ENCODE measurements around the gene CDK2AP2.

The CDK2AP2 gene

DNA sequence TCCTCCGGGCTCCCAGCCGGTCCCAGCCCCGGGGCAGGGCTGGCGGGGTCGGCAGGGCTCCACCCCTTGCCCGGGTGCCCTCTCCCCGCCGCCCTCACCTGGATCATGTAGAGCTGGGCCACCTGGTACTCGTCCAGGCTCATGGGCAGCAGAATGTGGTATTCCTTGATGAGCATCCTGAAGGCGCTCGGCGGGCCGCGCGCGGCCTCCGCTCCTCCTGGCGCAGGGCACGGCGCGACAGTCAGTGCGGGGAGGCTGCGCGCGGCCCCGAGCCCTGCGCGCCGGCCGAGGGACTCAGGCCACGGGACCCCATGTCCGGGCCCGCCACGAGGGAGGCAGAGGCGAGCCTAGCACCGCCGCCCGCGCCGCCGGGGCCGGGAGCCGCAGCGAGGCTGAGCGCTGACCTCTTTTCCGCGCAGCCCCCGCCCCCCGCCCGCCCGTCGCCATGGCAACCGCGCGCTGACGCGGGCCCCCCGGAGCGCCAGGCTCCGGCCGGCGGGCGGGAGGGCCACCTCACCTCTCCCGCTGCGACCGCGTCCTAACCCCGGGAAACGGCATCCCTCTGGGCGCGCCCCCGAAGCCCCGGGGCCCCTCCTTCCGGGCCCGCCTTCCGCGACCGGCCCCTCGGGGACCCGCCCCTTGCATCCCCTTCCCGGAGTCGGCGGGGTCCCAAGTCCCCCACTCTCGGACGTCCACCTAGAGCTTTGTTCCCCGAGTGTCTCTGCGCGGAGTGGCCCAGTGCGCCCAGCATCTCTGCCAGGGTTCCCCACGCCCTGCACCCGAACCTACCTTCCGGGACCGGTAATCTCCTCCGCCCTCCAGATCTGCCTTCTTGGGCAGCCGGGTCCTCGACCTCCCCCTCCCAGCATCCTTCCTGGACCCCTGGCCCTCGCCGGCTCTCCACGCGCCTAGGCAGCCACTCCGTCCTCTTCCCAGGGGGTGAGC, 3.7 kb downstream of the CDK2AP2 start:
- DNase-seq, result peak in 6 of 58 donors; percentile 15 to 42 (median 24)

DNA sequence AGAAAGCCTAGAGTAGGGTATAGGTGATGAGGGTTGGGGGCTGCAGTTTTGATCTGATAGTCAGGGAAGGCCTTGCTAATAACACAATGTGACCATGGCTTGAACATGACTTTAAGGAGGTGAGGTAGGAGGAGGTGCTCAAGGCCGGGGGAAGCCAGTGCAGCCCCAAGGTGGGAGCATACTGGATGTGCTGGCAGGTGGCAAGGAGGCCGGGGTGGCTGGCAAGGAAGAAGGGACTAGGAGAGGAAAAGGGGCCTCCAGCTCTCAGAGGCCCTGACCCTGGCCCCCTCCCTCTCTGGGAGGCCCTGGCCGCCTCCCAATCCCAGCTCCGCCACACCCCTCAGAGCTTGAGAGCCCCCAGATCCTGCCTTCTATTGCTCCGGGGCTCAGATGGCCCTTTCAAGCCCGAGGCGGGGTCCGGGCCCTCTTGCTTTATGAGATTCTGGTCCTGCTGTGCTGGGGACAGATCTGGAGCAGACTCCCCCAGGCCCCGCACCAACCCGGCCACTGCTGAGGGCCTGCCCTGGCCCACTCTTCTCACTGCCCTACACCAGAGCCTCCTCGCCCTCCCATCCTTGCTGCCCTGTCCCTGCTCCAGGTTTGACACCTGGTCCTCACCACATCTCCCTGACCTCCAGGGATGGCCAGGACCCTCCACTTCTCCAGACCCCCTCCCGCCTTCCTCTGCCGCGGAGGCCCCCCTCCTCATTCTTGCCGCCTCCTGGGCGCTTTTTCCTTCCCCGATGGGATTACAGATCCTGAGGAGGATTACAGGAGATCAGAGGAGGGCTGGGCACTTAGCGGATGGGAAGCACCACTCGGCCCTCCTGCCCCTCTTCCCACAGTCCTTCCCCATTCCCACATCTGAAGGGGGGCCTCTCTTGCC, 4.6 kb downstream of the CDK2AP2 start:
- no peak for DNase-seq

DNA sequence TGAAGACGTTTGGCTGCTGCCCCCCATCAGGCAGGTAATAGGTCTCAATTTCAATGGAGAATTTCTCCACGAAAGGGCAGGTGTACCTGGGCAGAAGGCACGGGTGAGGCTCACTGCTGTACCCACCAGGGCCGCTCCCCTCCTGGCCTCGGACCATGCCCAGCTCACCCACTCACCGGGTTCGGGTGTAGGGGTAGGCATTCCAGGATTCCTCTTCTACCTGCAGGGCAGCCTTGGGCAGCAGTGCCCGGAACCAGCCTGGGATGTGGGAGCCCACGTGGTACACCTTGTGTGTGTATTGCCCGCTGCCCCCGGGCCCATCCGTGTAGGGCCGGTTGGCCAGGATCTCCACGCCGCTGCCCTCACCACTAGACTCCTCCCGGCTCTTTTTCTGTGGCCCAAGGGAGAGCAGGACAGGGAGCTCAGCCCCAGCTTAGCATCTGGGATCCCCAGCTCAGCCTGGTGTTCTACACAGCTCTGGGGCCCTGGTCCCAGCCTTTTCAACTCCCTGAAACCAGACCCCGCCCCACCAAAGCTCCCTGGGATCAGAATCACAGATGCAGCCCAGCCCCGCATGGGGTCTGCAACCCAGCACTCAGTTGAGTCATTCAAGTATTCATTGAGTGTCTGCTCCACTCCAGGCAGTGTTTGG, 5.5 kb downstream of the CDK2AP2 start:
- DNase-seq, result no peak

DNA sequence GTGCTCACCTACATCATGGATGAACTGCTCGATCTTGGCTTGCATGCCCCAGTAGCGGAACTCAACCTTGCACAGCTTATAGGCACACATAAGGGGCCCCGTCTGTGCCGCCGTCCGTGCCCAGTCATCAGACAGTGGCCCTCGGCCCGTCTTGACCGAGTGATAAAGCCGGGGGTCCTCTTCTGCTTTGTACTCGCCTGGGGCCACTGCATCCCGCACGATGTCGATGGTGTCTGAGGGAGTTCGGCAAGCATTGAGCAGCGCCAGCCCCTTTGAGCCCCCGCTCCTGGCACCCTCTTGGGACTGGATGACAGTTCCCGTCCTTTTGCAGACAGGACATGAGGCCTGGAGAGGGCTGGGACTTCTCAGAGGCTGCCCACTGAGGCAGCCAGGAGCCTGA, 6.1 kb downstream of the CDK2AP2 start:
- DNase-seq, result no peak

DNA sequence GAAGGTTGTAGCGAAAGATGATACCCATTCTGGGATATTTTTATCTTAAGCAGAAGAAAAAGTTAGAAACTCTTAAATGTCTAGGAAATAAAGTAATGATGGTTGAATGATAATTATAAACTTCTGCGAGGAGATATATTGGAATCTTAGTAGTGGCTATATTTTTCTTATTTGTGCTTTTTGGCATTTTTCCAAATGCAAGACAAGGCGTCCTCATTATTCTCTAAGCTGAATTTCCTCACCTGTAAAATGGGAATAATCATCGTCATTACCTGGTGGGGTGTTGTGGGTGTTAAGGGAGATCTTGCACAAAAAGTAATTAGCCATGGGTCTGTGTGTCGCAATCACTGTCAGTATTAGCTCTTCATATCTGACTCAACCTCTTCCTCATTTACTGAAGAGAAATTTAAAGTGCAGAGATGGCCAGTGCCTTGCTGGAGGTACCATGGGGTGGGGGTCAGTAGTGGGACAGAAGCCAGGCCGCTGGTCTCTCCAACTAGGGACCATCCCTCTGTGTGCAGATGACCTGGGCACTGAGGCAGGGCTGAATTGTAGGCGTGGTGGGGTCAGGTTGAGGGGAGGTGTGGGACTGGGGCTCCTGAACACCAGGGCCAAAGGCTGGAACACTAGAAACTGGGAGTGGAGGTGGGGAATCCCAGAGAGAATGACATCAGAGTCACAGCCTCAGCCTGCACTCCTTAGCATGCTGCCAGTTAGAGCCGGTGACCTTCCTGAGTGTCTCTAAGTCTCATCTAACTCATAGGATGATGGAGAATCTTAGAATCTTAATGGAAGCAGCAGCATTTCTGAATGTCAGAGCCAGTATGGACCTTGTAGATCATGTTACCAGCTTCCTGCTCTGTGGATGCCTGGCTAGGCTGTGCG, 6.9 kb downstream of the CDK2AP2 start:
- DNase-seq, result no peak

DNA sequence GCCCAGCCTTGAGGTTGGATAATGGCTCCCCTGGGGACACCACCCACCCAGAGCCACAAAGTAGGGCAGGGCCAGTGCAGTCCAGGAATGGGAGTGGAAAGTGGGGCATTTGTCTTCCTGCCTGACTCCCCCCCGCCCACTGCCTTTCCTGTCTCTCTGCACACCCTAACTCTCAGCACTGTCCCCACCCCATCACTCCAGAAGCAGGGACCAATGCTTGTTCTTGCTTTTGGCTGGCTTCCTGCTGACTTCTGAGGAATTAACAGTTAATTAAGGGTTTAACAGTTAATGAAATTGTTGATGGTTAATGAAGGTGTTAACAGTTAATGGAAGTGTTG, 7.5 kb downstream of the CDK2AP2 start:
- no peak for DNase-seq

DNA sequence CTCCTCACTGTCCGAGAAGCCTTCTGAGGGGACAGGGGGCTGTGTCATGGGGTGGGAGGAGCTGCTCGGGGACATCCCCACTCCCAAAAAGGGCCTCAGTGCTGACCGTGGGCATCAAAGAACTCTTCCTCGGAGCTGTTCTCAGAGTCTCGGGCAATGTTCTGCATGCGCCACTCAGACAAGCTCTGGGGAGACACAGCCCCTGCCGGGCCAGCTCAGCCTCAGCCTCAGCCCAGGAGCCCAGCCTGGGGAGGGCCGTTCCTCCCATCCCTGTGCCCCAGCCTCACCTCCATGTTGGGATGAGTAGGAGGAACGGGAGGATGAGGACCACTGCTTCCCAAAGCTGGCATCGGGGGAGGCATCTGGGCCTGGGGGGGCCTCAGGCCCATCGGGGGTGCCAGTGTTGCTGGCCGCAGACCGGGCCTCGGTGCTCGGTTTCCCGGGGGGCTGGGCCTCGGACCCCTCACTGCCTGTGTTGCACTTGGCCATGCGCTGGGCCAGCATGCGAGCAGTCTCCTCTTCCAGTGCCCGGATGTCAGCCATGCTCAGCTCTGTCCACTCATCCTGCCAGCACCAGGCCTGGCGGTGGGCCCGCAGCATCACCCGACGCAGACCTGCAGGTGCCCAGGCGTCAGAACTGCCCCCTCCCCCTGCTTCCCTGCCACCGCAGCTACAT, 8.0 kb downstream of the CDK2AP2 start:
- DNase-seq, result no peak

DNA sequence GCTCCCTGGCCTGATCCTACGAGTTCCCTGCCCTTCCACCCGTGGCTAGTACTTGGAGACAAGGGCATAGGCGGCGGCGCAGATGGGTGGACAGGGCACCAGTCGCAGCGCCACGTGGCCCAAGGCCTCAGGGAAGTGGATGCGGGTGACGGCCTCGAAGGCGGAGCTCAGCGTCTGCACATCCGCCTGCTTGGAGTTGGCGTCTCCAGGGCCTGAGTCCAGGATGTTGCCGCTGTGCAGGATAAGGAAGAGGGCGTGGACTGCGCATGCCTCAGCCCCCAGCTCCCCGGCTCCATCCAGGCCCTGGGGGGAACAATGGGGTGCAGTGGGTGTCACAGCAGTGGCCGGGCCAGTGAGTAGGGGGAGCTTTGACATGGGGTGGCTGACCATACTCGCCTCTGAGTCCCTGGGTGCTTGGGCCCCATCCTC, 9.4 kb downstream of the CDK2AP2 start:
- no peak for DNase-seq

DNA sequence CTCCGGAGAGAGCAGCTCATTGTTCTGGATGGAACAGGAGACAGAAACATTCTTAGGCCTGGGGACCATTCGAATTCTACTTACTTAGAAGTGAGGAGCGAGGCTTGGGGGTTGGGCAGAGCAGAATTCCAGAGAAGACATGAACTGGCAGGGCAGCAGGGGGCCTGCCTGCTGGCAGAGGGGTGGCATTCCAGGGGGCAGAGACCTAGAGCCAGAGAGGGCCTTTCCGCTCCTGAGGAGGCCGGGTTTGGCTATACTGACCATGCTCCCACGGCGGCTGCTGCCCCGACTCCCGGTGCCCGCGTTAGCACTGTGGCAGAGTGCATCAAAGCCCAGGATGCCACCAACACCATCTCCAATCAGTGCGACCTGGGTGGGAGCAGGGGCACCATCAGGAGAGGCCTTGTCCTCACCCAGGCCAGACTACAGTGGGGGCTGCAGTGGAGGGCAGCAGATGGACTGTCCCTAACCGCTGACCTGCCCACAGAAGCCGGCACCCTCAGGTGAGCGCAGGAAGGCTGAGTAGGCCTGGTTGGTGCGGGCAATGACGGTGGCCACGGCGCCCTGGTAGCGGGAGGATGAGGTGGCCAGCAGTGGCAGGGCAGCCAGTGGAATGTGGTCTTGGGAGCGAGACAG, 10.2 kb downstream of the CDK2AP2 start:
- DNase-seq, result no peak

DNA sequence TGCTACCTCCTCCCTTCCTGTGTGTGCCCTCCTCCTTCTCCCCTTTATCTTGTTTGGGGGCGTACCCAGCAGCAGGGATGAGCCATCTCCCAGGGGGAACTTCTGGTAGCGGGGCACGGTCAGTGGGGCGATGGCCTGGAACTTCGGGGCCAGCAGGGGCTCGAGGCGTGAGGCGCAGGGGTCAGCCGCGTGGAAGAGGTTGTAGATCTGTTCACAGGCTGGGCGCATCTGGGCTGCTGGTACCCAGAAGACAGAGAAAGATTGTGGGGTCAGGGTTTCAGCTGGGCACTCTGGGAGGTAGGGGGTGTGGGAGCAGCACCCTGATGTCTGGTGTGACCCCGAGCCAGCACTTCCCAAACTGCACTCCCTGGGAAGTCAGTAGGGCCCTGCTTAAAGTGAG, 11.8 kb downstream of the CDK2AP2 start:
- DNase-seq, result no peak

DNA sequence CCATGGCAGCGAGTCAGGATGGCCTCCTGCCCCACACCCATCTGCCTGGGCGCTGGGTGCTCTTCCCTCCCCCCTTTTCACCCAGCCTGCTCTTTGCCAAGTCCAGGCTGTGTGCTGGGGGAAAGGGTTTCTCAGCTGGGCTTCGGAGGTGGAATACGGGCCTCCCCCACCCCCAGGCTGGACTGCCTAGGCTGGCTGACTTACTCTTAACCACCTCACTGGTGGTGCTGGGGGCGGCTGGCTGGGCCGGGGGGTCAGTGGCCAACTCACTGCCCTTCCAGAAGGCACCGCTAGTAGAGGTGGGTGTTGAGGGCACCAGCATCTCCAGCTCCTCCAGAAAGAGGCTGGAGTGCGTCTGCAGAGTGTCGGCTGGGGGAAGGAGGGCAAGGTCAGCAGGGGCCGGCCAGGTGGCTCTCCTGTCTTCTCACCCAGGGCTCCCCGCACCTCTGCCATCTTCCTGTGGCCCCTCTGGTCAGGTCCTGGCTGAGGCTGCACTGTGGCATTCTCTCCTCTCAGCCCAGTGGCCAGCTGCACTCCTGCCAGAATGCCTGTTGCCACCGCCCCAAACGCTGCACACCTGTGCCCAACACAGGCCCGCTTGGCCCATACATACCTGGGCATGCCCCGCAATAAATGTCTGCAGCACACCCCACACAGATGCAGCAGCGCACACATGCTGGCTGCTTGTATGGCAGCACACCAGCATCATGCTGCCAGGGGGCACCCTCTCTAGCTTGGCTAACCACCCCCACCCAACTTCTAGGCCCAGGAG, 12.5 kb downstream of the CDK2AP2 start:
- DNase-seq, result no peak

DNA sequence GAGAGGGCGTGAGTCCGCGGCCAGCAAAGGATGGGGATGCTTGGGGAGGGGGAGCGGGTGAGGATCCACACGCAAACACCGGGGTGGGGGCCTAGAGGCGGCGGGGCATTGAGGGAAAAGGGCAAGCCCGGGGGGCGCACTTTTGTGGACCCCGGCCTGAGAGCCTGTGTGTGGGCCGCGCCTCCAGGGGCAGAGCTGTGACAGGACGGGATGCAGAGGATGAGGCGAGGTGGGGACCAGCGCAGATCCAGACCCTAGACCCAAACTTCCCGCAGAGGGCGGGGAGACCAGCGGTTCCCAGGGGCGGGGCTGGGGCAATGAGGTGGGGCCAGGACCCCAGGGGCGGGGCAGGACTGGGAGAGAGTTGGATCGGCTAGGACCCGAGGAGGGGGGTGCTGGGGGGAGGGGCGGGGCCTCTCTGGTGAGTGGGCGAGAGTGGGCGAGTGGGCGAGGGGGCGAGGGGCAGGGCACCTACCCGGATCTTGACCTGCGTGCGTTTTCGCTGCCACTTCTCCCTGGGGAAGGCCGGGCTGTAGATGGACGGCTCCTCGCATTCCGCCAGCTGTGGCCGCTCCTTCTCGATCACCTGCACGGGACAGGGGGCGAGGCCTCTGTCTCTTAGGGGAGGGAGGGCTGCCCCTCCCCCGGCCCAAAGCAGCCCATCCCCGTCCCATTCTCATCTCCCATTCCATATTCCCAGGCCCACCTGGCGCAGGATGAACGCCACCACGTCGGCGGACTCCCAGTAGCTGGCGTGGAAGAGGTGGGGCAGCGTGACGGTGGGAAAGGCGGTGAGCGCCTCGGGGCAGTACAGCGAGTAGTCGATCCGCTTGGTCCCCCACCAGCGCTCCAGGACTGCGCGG, 13.4 kb downstream of the CDK2AP2 start:
- no peak for DNase-seq

DNA sequence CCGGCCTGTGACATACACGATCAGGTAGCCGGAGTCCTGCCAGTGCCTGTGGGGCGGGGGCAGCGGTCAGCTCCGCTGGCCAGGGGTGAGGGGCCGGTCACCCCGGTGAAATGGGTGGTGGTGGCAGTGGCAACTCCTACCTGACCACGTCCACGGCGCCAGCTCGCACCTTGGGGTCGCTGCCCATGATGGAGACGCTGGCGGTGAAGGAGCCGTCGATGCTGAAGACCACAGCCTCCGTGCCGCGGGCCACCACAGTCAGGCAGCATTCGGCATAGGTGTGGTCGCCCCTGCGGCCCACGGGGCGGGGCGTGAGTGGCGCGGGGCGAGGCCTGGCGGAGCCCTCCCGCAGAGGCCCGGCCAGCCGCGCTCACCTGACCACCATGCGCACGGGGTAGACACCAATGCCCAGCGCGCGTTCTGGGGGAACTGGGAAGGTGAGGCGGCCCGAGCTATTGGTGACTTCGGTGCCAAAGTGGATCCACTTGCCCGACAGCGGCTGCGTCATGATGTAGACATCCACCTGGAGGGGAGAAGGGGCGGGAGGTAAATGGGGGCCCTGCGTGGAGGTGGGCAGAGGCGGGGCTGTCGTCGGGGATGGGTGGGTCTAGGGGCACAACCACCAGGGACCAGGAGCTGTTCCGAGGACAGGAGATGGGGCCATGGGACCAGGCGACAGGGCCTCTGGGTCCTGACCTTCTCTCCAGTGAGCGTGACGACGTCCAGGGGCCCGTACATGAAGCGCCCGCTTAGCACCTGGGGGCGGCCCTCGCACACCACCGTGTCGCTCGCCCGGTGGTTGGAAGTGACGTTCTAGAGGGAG, 14.2 kb downstream of the CDK2AP2 start:
- DNase-seq, result no peak

DNA sequence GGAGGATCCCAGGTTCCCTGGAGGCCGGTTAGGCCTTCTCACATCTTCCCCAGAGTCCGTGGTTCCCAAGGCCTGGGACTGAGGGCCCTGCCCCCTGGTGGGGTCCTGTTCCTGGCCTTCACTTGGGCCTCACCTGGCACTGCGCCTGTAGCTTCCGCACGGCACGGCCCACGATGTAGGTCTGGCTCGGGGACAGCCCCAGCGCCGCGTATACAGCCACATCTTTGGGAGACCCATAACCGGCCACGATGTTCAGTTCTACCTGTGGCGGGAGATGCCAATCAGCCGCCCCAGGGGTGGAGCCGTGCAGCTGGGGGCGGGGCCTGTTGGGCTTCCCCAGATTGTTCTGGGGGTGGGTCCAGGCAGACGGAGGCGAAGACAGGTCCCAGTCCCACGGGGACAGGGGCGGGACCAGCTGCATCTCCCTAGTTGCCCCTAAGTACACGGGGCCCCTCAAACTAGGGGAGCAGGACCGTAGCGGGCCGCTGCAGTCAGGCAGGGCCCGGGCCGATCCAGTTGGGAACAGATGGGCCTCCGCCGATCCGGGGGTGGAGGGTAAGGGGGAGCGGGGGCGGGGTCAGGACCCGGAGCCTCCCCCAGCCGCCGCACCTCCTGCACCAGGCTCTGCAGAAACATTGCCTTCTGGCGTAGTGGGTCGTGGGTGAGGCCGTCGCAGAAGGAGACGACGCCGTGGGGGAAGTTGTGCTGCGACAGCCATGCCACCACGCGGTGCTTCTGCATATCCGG, 15.0 kb downstream of the CDK2AP2 start:
- DNase-seq, result no peak

DNA sequence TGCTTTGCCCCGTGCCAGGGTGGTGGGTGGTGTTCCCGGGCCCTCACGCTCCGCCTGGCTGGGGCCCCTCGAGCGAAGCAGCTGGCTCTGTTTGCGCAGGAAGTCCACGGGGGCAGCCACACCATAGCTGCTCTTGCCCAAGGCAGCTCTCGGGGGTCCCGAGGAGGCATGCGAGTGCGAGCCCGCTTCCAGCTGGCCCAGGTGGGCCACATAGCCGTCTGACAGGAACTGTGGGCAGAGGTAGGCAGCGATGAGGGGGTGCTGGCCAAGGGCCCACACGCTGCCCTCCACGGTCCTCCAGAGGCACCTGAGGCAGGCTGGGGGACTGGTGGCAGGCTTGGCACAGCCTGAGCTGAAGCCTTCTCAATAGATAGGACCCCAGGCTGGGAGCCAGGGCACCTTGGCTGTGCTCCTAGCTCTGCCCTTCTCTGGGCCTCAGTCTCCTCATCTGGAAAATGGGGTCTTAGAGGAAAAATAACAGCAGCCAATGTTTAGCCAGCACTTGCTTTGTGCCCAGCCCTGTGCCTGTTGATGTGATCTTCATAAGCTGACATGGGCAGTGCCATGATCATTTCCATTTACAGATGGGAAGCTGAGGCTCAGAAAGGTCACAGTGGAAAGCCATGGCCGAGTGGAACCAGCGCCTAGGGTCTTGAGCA, 15.8 kb downstream of the CDK2AP2 start:
- DNase-seq, result no peak
